Thymus (tissue), 14 donors: Measurements from ENCODE around the gene ALB. TPM values are rescaled to one million over a fixed set of nuclear protein-coding genes. Genes with fewer than 3 reads are reported as not detected.
"Not testable (repeated sequence)": the region's sequence is repeated elsewhere in the genome, so short reads cannot be mapped to it uniquely, and the experiment has no call there.

Experiments
- DNase-seq, 9 donors: peaks; one replicate each; pipeline ENCODE4 v3.0.0-alpha.2; 2013; ENCODE audit warnings: low spot score in 9 of 9, low read depth in 6 of 9, missing footprints in 1 of 9
- H3K27ac ChIP-seq, 2 donors: one replicate each; pipeline ENCODE4 v1.5.1; 2013; ENCODE audit warnings: control low read depth in 1 of 2, low read depth in 1 of 2, low read length in 1 of 2, mild to moderate bottlenecking in 1 of 2, moderate library complexity in 1 of 2
- H3K27me3 ChIP-seq, 2 donors: one replicate each; pipeline ENCODE4 v1.5.1; 2013; ENCODE audit warnings: low read length in 1 of 2; ENCODE audit not compliant: control insufficient read depth in 2 of 2, insufficient read depth in 1 of 2
- H3K36me3 ChIP-seq, 2 donors: one replicate each; pipeline ENCODE4 v1.5.1; 2013; ENCODE audit warnings: low read length in 1 of 2, mild to moderate bottlenecking in 1 of 2, moderate library complexity in 1 of 2; ENCODE audit not compliant: control insufficient read depth in 2 of 2, insufficient read depth in 2 of 2
- H3K4me1 ChIP-seq, 2 donors: one replicate each; pipeline ENCODE4 v1.5.1; 2013; ENCODE audit warnings: low read length in 2 of 2; ENCODE audit not compliant: control insufficient read depth in 2 of 2, insufficient read depth in 2 of 2
- H3K4me3 ChIP-seq, 2 donors: one replicate each; pipeline ENCODE4 v1.5.1; 2013; ENCODE audit warnings: low read length in 2 of 2, control low read depth in 1 of 2, mild to moderate bottlenecking in 1 of 2
- H3K9me3 ChIP-seq, 2 donors: one replicate each; pipeline ENCODE4 v1.5.1; 2013; ENCODE audit warnings: low read length in 1 of 2, mild to moderate bottlenecking in 1 of 2; ENCODE audit not compliant: control insufficient read depth in 2 of 2, insufficient read depth in 1 of 2
- WGBS: extraction: QIAGEN DNeasy Blood & Tissue Kit; methylation state at CpG from one replicate; pipeline ENCODE4 v1.1.7; 2013; 5-methylcytosine and 5-hydroxymethylcytosine counted together
- long read RNA-seq, 10 donors: transcript quantifications; one replicate each; lab custom pipeline, GENCODE V29; 2026
- polyA plus RNA-seq: library from polyadenylated mRNA; stranded (reverse); fragments of 200-250 nt; gene quantifications from one replicate; pipeline ENCODE4 v1.2.3, GENCODE V29; 2013
- total RNA-seq: library from RNA; stranded (reverse); fragments of 120-200 nt; gene quantifications from one replicate; pipeline ENCODE4 v1.2.4, GENCODE V29; 2013
- donor health status: healthy.

The ALB gene
- total RNA-seq = 7.5 TPM
- 2.9 TPM for polyA plus RNA-seq
- long read RNA-seq, donor 1 = 0 reads
- long read RNA-seq, donor 2 = 0 reads
- long read RNA-seq, donor 3 = 0 reads
- long read RNA-seq, donor 4, transcript ALB-201 (15 exons, 2,263 nt) = major isoform, 6 of 18 reads
- long read RNA-seq, donor 4, partial matches to known transcripts = 11 of 18 reads
- long read RNA-seq, donor 4, other reads (novel, unspliced or antisense) = 0 of 18 reads
- long read RNA-seq, donor 5, partial matches to known transcripts = 0 of 3 reads
- long read RNA-seq, donor 5, other reads (novel, unspliced or antisense) = 0 of 3 reads
- long read RNA-seq, donor 6, partial matches to known transcripts = 0 of 1 reads
- long read RNA-seq, donor 6, other reads (novel, unspliced or antisense) = 0 of 1 reads
- long read RNA-seq, donor 7, partial matches to known transcripts = 0 of 1 reads
- long read RNA-seq, donor 7, other reads (novel, unspliced or antisense) = 0 of 1 reads
- long read RNA-seq, donor 8 = 0 reads
- long read RNA-seq, donor 9, transcript ALB-201 (15 exons, 2,263 nt) = major isoform, 6 of 29 reads
- long read RNA-seq, donor 9, partial matches to known transcripts = 23 of 29 reads
- long read RNA-seq, donor 9, other reads (novel, unspliced or antisense) = 0 of 29 reads
- long read RNA-seq, donor 10 = 0 reads

- H3K9me3 ChIP-seq = no peaks in the 10 kb centered on the region
- no peak within 1 kb of the TSS for H3K4me3 ChIP-seq
- DNase-seq = no peak
- H3K27me3 ChIP-seq = no peaks in the 10 kb centered on the region
- no peaks in the 10 kb centered on the region for H3K36me3 ChIP-seq
- 96% methylated on average over 7 of the region's 7 CpGs for WGBS
- no peaks in the 10 kb centered on the region for H3K4me1 ChIP-seq
- no peak within 1 kb of the TSS for H3K27ac ChIP-seq
These were observed at the start of gene ALB for GRCh38 chr4:73404042-73404441. Gene ALB (plus strand): TSS chr4:73404287. CDS start chr4:73404328, 41 bp downstream.

- 92% methylated on average over 1 of the region's 1 CpG for WGBS
- H3K9me3 ChIP-seq, H3K36me3 ChIP-seq, H3K27ac ChIP-seq, H3K4me1 ChIP-seq, H3K27me3 ChIP-seq, H3K4me3 ChIP-seq, DNase-seq: not testable (repeated sequence)
These were observed 46.9 kb upstream of the ALB start for GRCh38 chr4:73357174-73357573.

GRCh38 chr4:73369506-73370199, 34.4 kb upstream of the ALB start:
- WGBS = 94% methylated on average over 8 of the region's 8 CpGs

DNA sequence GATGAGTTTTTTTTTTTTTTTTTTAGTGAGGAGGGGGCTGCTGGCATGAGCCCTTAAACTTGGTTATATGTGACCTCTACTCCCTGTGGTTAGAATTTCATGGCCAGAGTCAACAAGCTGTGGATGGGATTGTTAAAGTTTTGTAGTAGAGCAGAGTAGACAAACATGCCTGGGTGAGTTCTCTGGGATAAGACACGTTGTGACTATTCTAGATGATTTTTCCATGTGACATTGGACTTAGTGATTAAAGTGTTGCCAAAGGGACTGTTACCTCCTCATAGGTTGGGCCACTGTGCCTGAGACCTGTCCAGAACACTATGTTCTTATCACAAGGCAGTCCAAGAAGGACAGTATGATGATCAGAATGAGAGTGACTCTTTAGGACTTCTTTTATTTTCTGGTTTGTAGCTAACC, 28.8 kb upstream of the ALB start:
- no peak for DNase-seq
- Histone ChIP-seq H3K36me3 (no peaks in the 10 kb centered on the region), H3K4me3 (no peak overlapping the region), H3K27ac (no peak overlapping the region), H3K27me3 (no peaks in the 10 kb centered on the region), H3K4me1 (no peaks in the 10 kb centered on the region), H3K9me3 (no peaks in the 10 kb centered on the region)
- 74% methylated on average over 1 of the region's 1 CpG for WGBS

More at GRCh38 chr4:73369506-73370199, 34.4 kb upstream of the ALB start:
- not testable (repeated sequence) for H3K36me3 ChIP-seq, H3K9me3 ChIP-seq, H3K27me3 ChIP-seq, DNase-seq, H3K4me3 ChIP-seq, H3K4me1 ChIP-seq, H3K27ac ChIP-seq

DNA sequence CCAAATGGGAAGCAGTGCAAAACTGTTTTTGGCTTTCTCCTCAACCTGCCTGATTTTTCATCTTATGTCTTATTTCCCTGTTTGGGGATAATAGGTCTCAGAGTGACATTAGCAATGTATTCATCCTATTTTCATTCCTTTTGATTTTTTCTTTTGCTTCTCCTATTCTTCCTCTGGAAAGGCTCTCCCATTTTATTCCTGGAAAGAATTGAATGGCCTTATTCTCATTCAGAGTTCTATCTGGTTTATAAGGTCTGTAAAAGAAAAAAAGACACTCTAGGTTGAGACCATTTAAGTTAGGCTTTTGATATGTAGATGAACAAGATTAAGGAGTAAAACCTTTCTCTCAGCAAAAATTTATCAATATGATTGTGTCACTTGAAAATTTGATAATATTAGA, 27.8 kb upstream of the ALB start:
- no peak overlapping the region for H3K4me3 ChIP-seq
- no peaks in the 10 kb centered on the region for H3K4me1 ChIP-seq
- no peaks in the 10 kb centered on the region for H3K36me3 ChIP-seq
- no peak overlapping the region for H3K27ac ChIP-seq
- DNase-seq = no peak
- H3K27me3 ChIP-seq = no peaks in the 10 kb centered on the region
- no peaks in the 10 kb centered on the region for H3K9me3 ChIP-seq

DNA sequence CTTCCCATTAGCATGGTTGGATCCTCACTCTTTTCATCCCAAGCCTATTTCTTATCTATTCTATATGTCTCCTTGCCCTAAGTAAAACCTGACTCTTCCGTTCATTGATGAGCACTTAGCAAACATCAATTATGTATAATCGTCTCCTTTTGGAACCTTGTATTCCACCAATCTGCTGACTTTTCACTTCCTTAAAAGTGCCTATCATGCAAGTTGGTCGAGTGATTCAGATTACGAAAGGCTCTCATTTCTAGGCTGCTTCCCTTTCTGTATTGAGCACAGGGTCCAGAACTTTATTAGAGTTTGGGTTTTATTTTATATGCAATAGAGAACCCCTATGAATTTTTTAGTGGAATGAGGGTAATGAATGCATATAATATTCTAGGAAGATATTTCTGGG, 27.1 kb upstream of the ALB start:
- Histone ChIP-seq H3K4me3 (no peak overlapping the region), H3K4me1 (no peaks in the 10 kb centered on the region), H3K36me3 (no peaks in the 10 kb centered on the region), H3K27me3 (no peaks in the 10 kb centered on the region), H3K27ac (no peak overlapping the region), H3K9me3 (no peaks in the 10 kb centered on the region)
- DNase-seq = no peak
- WGBS = 86% methylated on average over 4 of the region's 4 CpGs

- Histone ChIP-seq H3K4me1 (no peaks in the 10 kb centered on the region), H3K27me3 (no peaks in the 10 kb centered on the region), H3K36me3 (no peaks in the 10 kb centered on the region), H3K4me3 (no peak overlapping the region), H3K9me3 (no peaks in the 10 kb centered on the region), H3K27ac (no peak overlapping the region)
- no peak for DNase-seq
- 94% methylated on average over 5 of the region's 5 CpGs for WGBS
These were observed 25.2 kb upstream of the ALB start for GRCh38 chr4:73378887-73379286.

DNA sequence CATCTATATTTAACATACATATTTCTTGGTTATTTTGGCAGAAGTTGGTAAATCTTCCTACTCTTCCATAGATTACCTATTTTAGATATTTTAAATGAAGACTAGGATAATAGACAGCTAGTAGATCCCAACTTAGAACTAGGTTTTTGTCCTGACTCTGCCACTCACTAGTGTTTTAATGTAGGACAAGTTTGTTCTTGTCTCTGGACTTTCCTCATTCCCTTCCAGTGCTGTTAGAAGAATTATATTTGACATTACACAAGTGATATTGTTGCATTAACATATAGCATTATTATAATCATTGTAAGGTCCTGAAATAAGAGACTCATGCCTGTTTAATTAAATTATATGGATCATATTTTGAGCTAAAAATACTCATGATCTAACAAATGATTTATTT, 24.1 kb upstream of the ALB start:
- Histone ChIP-seq H3K36me3 (no peaks in the 10 kb centered on the region), H3K4me3 (no peak overlapping the region), H3K27ac (no peak overlapping the region), H3K4me1 (no peaks in the 10 kb centered on the region), H3K27me3 (no peaks in the 10 kb centered on the region), H3K9me3 (no peaks in the 10 kb centered on the region)
- no peak for DNase-seq

GRCh38 chr4:73381214-73381613, 22.9 kb upstream of the ALB start:
- 73% methylated on average over 1 of the region's 1 CpG for WGBS
- Histone ChIP-seq H3K27ac (no peak overlapping the region), H3K4me1 (no peaks in the 10 kb centered on the region), H3K27me3 (no peaks in the 10 kb centered on the region), H3K4me3 (no peak overlapping the region), H3K36me3 (no peaks in the 10 kb centered on the region), H3K9me3 (no peaks in the 10 kb centered on the region)
- no peak for DNase-seq
